Loucy (cell line): ENCODE measurements around the gene TMPRSS11F.

Experiments
- H2AFZ ChIP-seq: fragments of 200-600 bp; sonication (generic); 2 replicates; pipeline ENCODE4 v1.6.0; 2016; ENCODE audit warnings: antibody characterized with exemption, mild to moderate bottlenecking, low read length, moderate library complexity
- H3F3A ChIP-seq: fragments of 200-600 bp; 2 replicates; pipeline ENCODE4 v1.6.0; 2016; ENCODE audit warnings: antibody characterized with exemption, low read depth, mild to moderate bottlenecking
- H3K27me3 ChIP-seq: fragments of 200-600 bp; sonication (generic); 2 replicates; pipeline ENCODE4 v1.6.1; 2014; ENCODE audit warnings: low read length, mild to moderate bottlenecking; ENCODE audit not compliant: insufficient read depth, poor library complexity, severe bottlenecking
- H3K36me3 ChIP-seq: fragments of 200-600 bp; sonication (generic); 2 replicates; pipeline ENCODE4 v1.6.1; 2016; ENCODE audit warnings: low read length; ENCODE audit not compliant: insufficient read depth
- H3K4me1 ChIP-seq: fragments of 200-600 bp; sonication (generic); 2 replicates; pipeline ENCODE4 v1.5.1; 2014; ENCODE audit warnings: low read length, mild to moderate bottlenecking; ENCODE audit not compliant: insufficient read depth, poor library complexity, severe bottlenecking
- H3K4me2 ChIP-seq: fragments of 200-600 bp; sonication (generic); 2 replicates; pipeline ENCODE4 v1.6.0; 2014; ENCODE audit warnings: antibody characterized with exemption, low read length, low read depth, mild to moderate bottlenecking; ENCODE audit not compliant: poor library complexity, severe bottlenecking
- H3K4me3 ChIP-seq: fragments of 200-600 bp; sonication (generic); 2 replicates; pipeline ENCODE4 v1.5.1; 2014; ENCODE audit warnings: low read length, mild to moderate bottlenecking, mixed read lengths; ENCODE audit not compliant: poor library complexity, severe bottlenecking
- H3K79me2 ChIP-seq: fragments of 200-600 bp; sonication (generic); 2 replicates; pipeline ENCODE4 v1.6.1; 2014; ENCODE audit warnings: low read length; ENCODE audit not compliant: insufficient read depth
- H3K9ac ChIP-seq: fragments of 200-600 bp; sonication (generic); 2 replicates; pipeline ENCODE4 v1.6.0; 2014; ENCODE audit warnings: mild to moderate bottlenecking, low read depth, low read length, moderate library complexity; ENCODE audit not compliant: poor library complexity, severe bottlenecking
- H3K9me2 ChIP-seq: fragments of 200-600 bp; sonication (generic); replicated peaks from 2 replicates; pipeline ENCODE4 v1.6.1; 2016; ENCODE audit warnings: low read depth, low read length, mixed read lengths
- H3K9me3 ChIP-seq: fragments of 200-600 bp; sonication (generic); 2 replicates; pipeline ENCODE4 v1.6.1; 2014; ENCODE audit warnings: mild to moderate bottlenecking, antibody characterized with exemption, low read length, low read depth; ENCODE audit not compliant: insufficient read depth
- H4K20me1 ChIP-seq: fragments of 200-600 bp; sonication (generic); 2 replicates; pipeline ENCODE4 v1.6.0; 2014; ENCODE audit warnings: antibody characterized with exemption, low read length, mild to moderate bottlenecking; ENCODE audit not compliant: insufficient read depth, poor library complexity, severe bottlenecking
- CTCF ChIP-seq: fragments of 200-600 bp; sonication (generic); conservative IDR thresholded peaks from 2 replicates; pipeline ENCODE4 v1.5.1; 2014; ENCODE audit warnings: mild to moderate bottlenecking, antibody characterized with exemption, low read length
- EZH2phosphoT487 ChIP-seq: fragments of 200-600 bp; IDR thresholded peaks from 2 replicates; pipeline ENCODE4 v1.6.1; 2018; ENCODE audit warnings: antibody characterized with exemption, mild to moderate bottlenecking, moderate library complexity, borderline replicate concordance

TMPRSS11F gene

DNA sequence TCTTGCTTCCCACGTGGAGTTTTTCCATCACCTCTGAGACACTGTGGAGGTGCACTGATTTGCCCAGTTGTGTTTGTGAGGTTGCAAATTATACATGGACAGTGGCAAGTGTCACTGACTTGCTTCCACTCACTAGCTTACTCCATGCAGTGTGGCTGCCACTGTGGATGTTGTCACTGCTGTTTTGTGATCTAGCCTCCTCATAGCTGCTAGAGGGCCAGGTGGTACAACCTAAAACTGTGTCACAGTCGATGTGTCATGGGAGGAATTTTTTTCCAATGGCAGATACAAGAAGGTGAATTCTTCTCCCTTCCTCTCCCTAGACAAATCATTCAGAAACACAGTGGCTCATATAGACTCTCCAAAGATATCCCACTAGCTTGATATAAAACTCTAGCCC, 37.5 kb upstream of the TMPRSS11F start:
- no peaks in the 10 kb centered on the region for H3K9me2 ChIP-seq
- no peaks in the 10 kb centered on the region for H3F3A ChIP-seq
- no peaks in the 10 kb centered on the region for H3K9me3 ChIP-seq
- TF ChIP-seq CTCF (no peak), EZH2phosphoT487 (no peak)
- H3K4me2 ChIP-seq, result no peak overlapping the region
- H4K20me1 ChIP-seq, result no peaks in the 10 kb centered on the region
- H3K9ac ChIP-seq, result no peak overlapping the region
- H3K79me2 ChIP-seq, result no peaks in the 10 kb centered on the region
- no peak overlapping the region for H2AFZ ChIP-seq
- H3K27me3 ChIP-seq, result no peaks in the 10 kb centered on the region
- H3K36me3 ChIP-seq, result no peaks in the 10 kb centered on the region
- H3K4me3 ChIP-seq, result no peak overlapping the region
- no peaks in the 10 kb centered on the region for H3K4me1 ChIP-seq

- H3K27me3 ChIP-seq, result no peaks in the 10 kb centered on the region
Measured at GRCh38 chr4:68163754-68164153, 34.1 kb upstream of the TMPRSS11F start.

DNA sequence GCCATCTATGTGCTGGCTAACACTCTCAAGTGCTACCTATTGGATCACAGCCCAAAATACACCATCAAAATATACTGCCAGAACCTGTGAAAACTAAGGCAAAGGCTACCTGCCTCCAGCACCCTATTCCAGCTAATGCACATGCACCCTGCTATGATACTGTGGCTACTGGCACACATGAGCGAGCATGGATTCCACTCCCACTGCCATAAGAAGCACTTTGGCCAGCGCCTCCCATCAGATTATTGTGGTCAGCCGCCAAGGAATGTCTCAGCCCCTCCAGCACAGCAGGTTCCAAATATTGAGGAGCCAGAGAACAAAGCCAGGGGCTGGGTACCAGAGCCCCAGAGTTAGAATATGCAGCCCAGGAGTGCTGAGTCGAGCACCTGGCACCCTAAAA, 32.5 kb upstream of the TMPRSS11F start:
- H3K36me3 ChIP-seq, result no peaks in the 10 kb centered on the region
- H2AFZ ChIP-seq, result no peak overlapping the region
- H4K20me1 ChIP-seq, result no peaks in the 10 kb centered on the region
- TF ChIP-seq EZH2phosphoT487 (no peak), CTCF (no peak)
- no peaks in the 10 kb centered on the region for H3K9me3 ChIP-seq
- no peak overlapping the region for H3K4me2 ChIP-seq
- H3K79me2 ChIP-seq, result no peaks in the 10 kb centered on the region
- no peaks in the 10 kb centered on the region for H3K27me3 ChIP-seq
- H3K4me3 ChIP-seq, result no peak overlapping the region
- no peaks in the 10 kb centered on the region for H3K9me2 ChIP-seq
- no peaks in the 10 kb centered on the region for H3F3A ChIP-seq
- no peaks in the 10 kb centered on the region for H3K4me1 ChIP-seq
- no peak overlapping the region for H3K9ac ChIP-seq

More at GRCh38 chr4:68163754-68164153, 34.1 kb upstream of the TMPRSS11F start:
- no peaks in the 10 kb centered on the region for H3K9me3 ChIP-seq
- H3K9ac ChIP-seq, result no peak overlapping the region
- no peak overlapping the region for H3K4me3 ChIP-seq
- no peaks in the 10 kb centered on the region for H3F3A ChIP-seq
- no peaks in the 10 kb centered on the region for H4K20me1 ChIP-seq
- no peak overlapping the region for H2AFZ ChIP-seq
- H3K9me2 ChIP-seq, result no peaks in the 10 kb centered on the region
- no peak for TF ChIP-seq EZH2phosphoT487
- no peak for TF ChIP-seq CTCF
- H3K79me2 ChIP-seq, result no peaks in the 10 kb centered on the region
- no peaks in the 10 kb centered on the region for H3K36me3 ChIP-seq
- H3K4me1 ChIP-seq, result no peaks in the 10 kb centered on the region
- H3K4me2 ChIP-seq, result no peak overlapping the region
